H1 (cell line): ENCODE data around the gene CHD3. TPM values are rescaled to one million over a fixed set of nuclear protein-coding genes. Genes with fewer than 3 reads are reported as not detected.

Experiments used
- CTCF ChIA-PET: fragments of 300-600 bp; sonication (Branson Sonifier 250); formaldehyde crosslinking; loops from one replicate; lab custom pipeline; 2021; ENCODE audit not compliant: partially characterized antibody; lab: Charles Lee
- POLR2A ChIA-PET: fragments of 300-600 bp; sonication (Branson Sonifier 250); formaldehyde crosslinking; loops from one replicate; lab custom pipeline; 2021; ENCODE audit warnings: inconsistent platforms; ENCODE audit not compliant: partially characterized antibody; lab: Charles Lee
- DNase-seq, 2 experiments: peaks; one replicate each; pipeline versions ENCODE4 v3.0.0 to v3.0.0-alpha.2; 2010 to 2022; ENCODE audit warnings: low spot score in 2 of 2, low read depth in 1 of 2, mixed read lengths in 1 of 2
- FAIRE-seq: peaks from 2 replicates; lab custom pipeline; 2011; peaks lifted over from hg19 to GRCh38; lab: Jason Lieb, UNC
- H2AFZ ChIP-seq: 2 replicates; pipeline ENCODE4 v1.8.1; 2012; ENCODE audit warnings: low read length, inconsistent platforms
- H2AK5ac ChIP-seq: 2 replicates; pipeline ENCODE4 v1.6.1; 2013; ENCODE audit warnings: low read depth, low read length
- H2BK120ac ChIP-seq: replicated peaks from 2 replicates; pipeline ENCODE3; 2013; ENCODE audit warnings: low read depth, low read length, inconsistent platforms
- H2BK12ac ChIP-seq: 2 replicates; pipeline ENCODE4 v1.6.1; 2013; ENCODE audit warnings: low read depth, low read length
- H2BK15ac ChIP-seq: 2 replicates; pipeline ENCODE4 v1.6.1; 2013; ENCODE audit warnings: low read length
- H2BK20ac ChIP-seq: 2 replicates; pipeline ENCODE4 v1.6.1; 2013; ENCODE audit warnings: low read length
- H2BK5ac ChIP-seq: 2 replicates; pipeline ENCODE4 v1.6.1; 2013; ENCODE audit warnings: low read depth, low read length
- H3K14ac ChIP-seq: 2 replicates; pipeline ENCODE4 v1.6.1; 2013; ENCODE audit warnings: inconsistent platforms; ENCODE audit not compliant: insufficient read length
- H3K18ac ChIP-seq: 2 replicates; pipeline ENCODE4 v1.6.1; 2013; ENCODE audit warnings: low read length; ENCODE audit errors: extremely low read depth
- H3K23ac ChIP-seq: 2 replicates; pipeline ENCODE4 v1.6.1; 2013; ENCODE audit warnings: inconsistent platforms; ENCODE audit not compliant: insufficient read length
- H3K23me2 ChIP-seq: 2 replicates; pipeline ENCODE4 v1.6.1; 2013; ENCODE audit warnings: low read depth, low read length
- H3K27ac ChIP-seq: 2 replicates; pipeline ENCODE4 v1.6.1; 2011; ENCODE audit warnings: low read depth, low read length, inconsistent platforms
- H3K27me3 ChIP-seq, 4 experiments: replicated peaks in 1 of 4; 1 replicate in 1 of 4; 2 replicates in 3 of 4; pipeline versions ENCODE4 v1.6.1 to v1.8.1; 2011 to 2013; ENCODE audit warnings: low read length in 3 of 4, mild to moderate bottlenecking in 3 of 4, inconsistent platforms in 2 of 4, mixed read lengths in 2 of 4, moderate library complexity in 1 of 4; ENCODE audit not compliant: control insufficient read depth in 3 of 4, insufficient read depth in 3 of 4; ENCODE audit errors: extremely low read depth in 1 of 4
- H3K36me3 ChIP-seq, 4 experiments: 2 replicates each; pipeline versions ENCODE4 v1.6.1 to v1.8.1; 2011 to 2013; ENCODE audit warnings: mild to moderate bottlenecking in 4 of 4, low read length in 3 of 4, moderate library complexity in 2 of 4, control low read depth in 1 of 4, inconsistent platforms in 1 of 4; ENCODE audit not compliant: insufficient read depth in 4 of 4, control insufficient read depth in 2 of 4
- H3K4ac ChIP-seq: replicated peaks from 2 replicates; pipeline ENCODE3; 2013; ENCODE audit warnings: low read length, low read depth, mixed read lengths, inconsistent platforms; ENCODE audit not compliant: insufficient read length
- H3K4me1 ChIP-seq, 4 experiments: replicated peaks in 1 of 4; 1 replicate in 1 of 4; 2 replicates in 3 of 4; pipeline versions ENCODE4 v1.6.1 to v1.8.1; 2011 to 2013; ENCODE audit warnings: low read length in 3 of 4, inconsistent platforms in 2 of 4, mixed read lengths in 1 of 4; ENCODE audit not compliant: insufficient read depth in 4 of 4, control insufficient read depth in 3 of 4
- H3K4me2 ChIP-seq, 2 experiments: 2 replicates each; pipeline versions ENCODE4 v1.6.1 to v1.8.1; 2011 to 2013; ENCODE audit warnings: low read depth in 2 of 2, low read length in 2 of 2, control low read depth in 1 of 2, inconsistent platforms in 1 of 2, mild to moderate bottlenecking in 1 of 2; ENCODE audit not compliant: insufficient read depth in 1 of 2
- H3K4me3 ChIP-seq, 4 experiments: fragments of 200-600, 300-600 bp in 1 of 4; sonication (generic), shearing (Covaris generic), sonication (Bioruptor Twin) in 1 of 4; 2 replicates each; pipeline versions ENCODE4 v1.5.1 to v1.8.1; 2011 to 2016; ENCODE audit warnings: low read length in 4 of 4, low read depth in 3 of 4, control low read depth in 2 of 4, inconsistent platforms in 2 of 4, mild to moderate bottlenecking in 2 of 4, mixed read lengths in 1 of 4, moderate library complexity in 1 of 4; ENCODE audit not compliant: insufficient read depth in 2 of 4; ENCODE audit errors: extremely low read depth in 1 of 4
- H3K56ac ChIP-seq: replicated peaks from 2 replicates; pipeline ENCODE3; 2013; ENCODE audit warnings: low read depth, mild to moderate bottlenecking, mixed read lengths, low read length, inconsistent platforms; ENCODE audit not compliant: insufficient read length
- H3K79me1 ChIP-seq: 2 replicates; pipeline ENCODE4 v1.6.1; 2013; ENCODE audit warnings: low read depth, low read length, control low read depth
- H3K79me2 ChIP-seq, 2 experiments: 2 replicates each; pipeline versions ENCODE4 v1.6.1 to v1.8.1; 2012 to 2013; ENCODE audit warnings: low read length in 2 of 2, mild to moderate bottlenecking in 2 of 2, inconsistent platforms in 1 of 2; ENCODE audit not compliant: insufficient read depth in 2 of 2, control insufficient read depth in 1 of 2
- H3K9ac ChIP-seq, 4 experiments: replicated peaks in 1 of 4; 1 replicate in 1 of 4; 2 replicates in 3 of 4; pipeline versions ENCODE4 v1.6.1 to v1.8.1; 2011 to 2013; ENCODE audit warnings: low read depth in 3 of 4, low read length in 3 of 4, control low read depth in 2 of 4, mild to moderate bottlenecking in 2 of 4, moderate library complexity in 2 of 4, inconsistent platforms in 1 of 4; ENCODE audit errors: extremely low read depth in 1 of 4
- H3K9me3 ChIP-seq, 2 experiments: 2 replicates each; pipeline versions ENCODE4 v1.6.1 to v1.8.1; 2012 to 2013; ENCODE audit warnings: mild to moderate bottlenecking in 2 of 2, moderate library complexity in 2 of 2, control low read depth in 1 of 2, inconsistent platforms in 1 of 2, low read depth in 1 of 2, low read length in 1 of 2, mixed read lengths in 1 of 2; ENCODE audit not compliant: insufficient read depth in 2 of 2
- H4K20me1 ChIP-seq, 2 experiments: replicated peaks in 1 of 2; 2 replicates each; pipeline versions ENCODE3 to v1.8.1; 2011 to 2013; ENCODE audit warnings: inconsistent platforms in 2 of 2, low read length in 2 of 2, mild to moderate bottlenecking in 1 of 2; ENCODE audit not compliant: insufficient read depth in 2 of 2, control insufficient read depth in 1 of 2
- H4K5ac ChIP-seq: 2 replicates; pipeline ENCODE4 v1.6.1; 2013; ENCODE audit warnings: low read length, low read depth, mixed read lengths, inconsistent platforms; ENCODE audit not compliant: insufficient read length
- H4K8ac ChIP-seq: 2 replicates; pipeline ENCODE4 v1.8.0; 2013; ENCODE audit warnings: mild to moderate bottlenecking, moderate library complexity, low read length, inconsistent platforms; ENCODE audit not compliant: insufficient read depth; ENCODE audit errors: extremely low read depth
- H4K91ac ChIP-seq: replicated peaks from 2 replicates; pipeline ENCODE3; 2013; ENCODE audit warnings: low read length, mixed read lengths, inconsistent platforms; ENCODE audit not compliant: insufficient read length
- POLR2A ChIP-seq, 2 experiments: IDR thresholded peaks; 1 replicate in 1 of 2; 2 replicates in 1 of 2; pipeline ENCODE4 v1.6.1; 2011; ENCODE audit warnings: low read depth in 2 of 2, low read length in 2 of 2, mild to moderate bottlenecking in 2 of 2; ENCODE audit errors: control extremely low read depth in 1 of 2
- WGBS, 2 experiments: shearing (Covaris generic) in 1 of 2; methylation state at CpG; one replicate each; pipeline versions ENCODE4 v1.1.6 to v1.1.7; 2013 to 2015; ENCODE audit warnings: low lambda C conversion rate in 2 of 2, mixed read lengths in 2 of 2, inconsistent platforms in 1 of 2, low coverage in 1 of 2, missing lambda C conversion rate in 1 of 2; ENCODE audit not compliant: insufficient replicate concordance in 2 of 2, insufficient coverage in 1 of 2, insufficient read length in 1 of 2; ENCODE audit errors: extremely low coverage in 1 of 2, missing lambda C conversion rate in 1 of 2; 5-methylcytosine and 5-hydroxymethylcytosine counted together
- polyA plus RNA-seq, 7 experiments: library from polyadenylated mRNA; depleted of rRNA in 3 of 7; stranded (reverse) in 5 of 7; unstranded in 2 of 7; fragments of >200 nt in 5 of 7; fragments of 200-250 nt in 2 of 7; gene quantifications; 1 replicate in 5 of 7; 2 replicates in 1 of 7; 4 replicates in 1 of 7; pipeline versions ENCODE4 v1.2.1 to v1.2.3, GENCODE V29; 2011 to 2013; ENCODE audit warnings: missing spikeins in 2 of 7, mixed read lengths in 2 of 7
- total RNA-seq: library from RNA; stranded (reverse); fragmentation: NEBNext Ultra II Directional; extraction: Animal tissue kit (Norgen Biotek cat#: 25700); gene quantifications from 2 replicates; pipeline ENCODE4 v1.2.1, GENCODE V29; 2021

CHD3 gene
- total and polyA plus RNA-seq, 2 of the 8 experiments (the other 6 are each of a cell fraction or from before 2014, with no cell fraction given): 12.3 to 12.9 TPM

DNA sequence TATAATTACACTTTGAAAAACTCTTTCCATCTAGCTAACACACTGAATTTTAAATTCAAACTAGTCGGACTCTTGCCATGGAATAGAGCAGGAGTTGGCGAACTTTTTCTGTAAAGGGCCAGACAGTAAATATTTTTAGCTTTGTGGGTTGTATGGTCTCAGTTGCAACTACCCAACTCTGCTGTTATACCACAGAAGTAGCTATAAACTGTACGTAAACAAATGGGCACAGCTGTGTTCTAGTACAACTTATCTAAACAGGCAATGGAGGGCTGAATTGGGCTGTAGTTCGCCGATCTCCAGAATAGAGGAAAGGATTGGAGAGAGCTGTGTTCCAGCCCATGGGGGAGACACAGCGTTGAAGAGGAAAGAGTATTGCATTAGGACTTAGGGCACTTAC lies 52.2 kb downstream of the CHD3 start:
- no peak overlapping the region for H2BK20ac ChIP-seq
- no peaks in the 10 kb centered on the region for H3K27me3 ChIP-seq
- H3K14ac ChIP-seq: no peak overlapping the region
- no peak overlapping the region for H3K23ac ChIP-seq
- H4K91ac ChIP-seq: no peak overlapping the region
- no peak overlapping the region for H2BK120ac ChIP-seq
- no peak overlapping the region for H2AK5ac ChIP-seq
- no peak overlapping the region for H4K5ac ChIP-seq
- H3K4me3 ChIP-seq: no peak overlapping the region
- POLR2A ChIA-PET: interaction anchor here (0.6 kb wide), 1 partner anchor 9 kb away, joined by 4 read pairs; no protein-coding TSS in a partner anchor
- H4K20me1 ChIP-seq: peaks cover 2 to 4% of the 10 kb centered on the region in 2 experiments
- WGBS, 2 experiments: 91% methylated on average over 6 of the region's 6 CpGs; no CpG with 5 or more reads in 1 of the 2 experiments
- H3K9ac ChIP-seq: no peak overlapping the region
- H2BK15ac ChIP-seq: no peak overlapping the region
- no peak overlapping the region for H3K4ac ChIP-seq
- H3K4me2 ChIP-seq: no peak overlapping the region
- no peaks in the 10 kb centered on the region for H3K4me1 ChIP-seq
- H3K36me3 ChIP-seq: peaks cover 6 to 57% (median 32%) of the 10 kb centered on the region in 4 experiments
- TF ChIP-seq POLR2A (IDR thresholded peaks at IDR 0.05; ENCODE audit: control extremely low read depth in 1 of 2, low read depth in 2 of 2, low read length in 2 of 2): no peak
- FAIRE-seq (no peak), DNase-seq (no peak)
- no peaks in the 10 kb centered on the region for H3K23me2 ChIP-seq
- no peaks in the 10 kb centered on the region for H3K79me1 ChIP-seq
- CTCF ChIA-PET: interaction anchor here (0.7 to 2.6 kb wide), 10 partner anchors 13 to 118 kb away, joined by 3 to 7 read pairs (median 3); no protein-coding TSS in a partner anchor
- H3K79me2 ChIP-seq: no peaks in the 10 kb centered on the region
- H3K56ac ChIP-seq: no peak overlapping the region
- H4K8ac ChIP-seq: no peak overlapping the region
- no peak overlapping the region for H3K27ac ChIP-seq
- H2AFZ ChIP-seq: no peak overlapping the region
- H3K18ac ChIP-seq: no peak overlapping the region
- H2BK5ac ChIP-seq: no peak overlapping the region
- H2BK12ac ChIP-seq: no peak overlapping the region
- H3K9me3 ChIP-seq: no peaks in the 10 kb centered on the region
